Liver (tissue), 9 donors: Measurements from ENCODE around the gene EDAR. TPM values are rescaled to one million over a fixed set of nuclear protein-coding genes. Genes with fewer than 3 reads are reported as not detected.

Source experiments
- DNase-seq: peaks from one replicate; pipeline ENCODE4 v3.0.0-alpha.2; 2017; ENCODE audit warnings: low spot score
- H3K27ac ChIP-seq, 2 donors: one replicate each; pipeline ENCODE4 v1.7.0; 2013; ENCODE audit warnings: inconsistent platforms in 2 of 2, low read length in 2 of 2, control low read depth in 1 of 2, low read depth in 1 of 2, mild to moderate bottlenecking in 1 of 2
- H3K27me3 ChIP-seq, 4 donors: one replicate each; pipeline versions ENCODE4 v1.6.1 to v1.7.0; 2013; ENCODE audit warnings: low read length in 3 of 4, inconsistent platforms in 1 of 4, mild to moderate bottlenecking in 1 of 4, moderate library complexity in 1 of 4; ENCODE audit not compliant: control insufficient read depth in 4 of 4, insufficient read depth in 4 of 4
- H3K36me3 ChIP-seq, 4 donors: one replicate each; pipeline versions ENCODE4 v1.6.1 to v1.7.0; 2013; ENCODE audit warnings: low read length in 3 of 4, mild to moderate bottlenecking in 3 of 4, low read depth in 1 of 4, moderate library complexity in 1 of 4; ENCODE audit not compliant: control insufficient read depth in 4 of 4, insufficient read depth in 3 of 4
- H3K4me1 ChIP-seq, 4 donors: one replicate each; pipeline versions ENCODE4 v1.6.1 to v1.7.0; 2013; ENCODE audit warnings: low read length in 3 of 4, mild to moderate bottlenecking in 3 of 4, moderate library complexity in 1 of 4; ENCODE audit not compliant: control insufficient read depth in 4 of 4, insufficient read depth in 4 of 4
- H3K4me3 ChIP-seq, 3 donors: one replicate each; pipeline versions ENCODE4 v1.6.1 to v1.7.0; 2013; ENCODE audit warnings: low read length in 3 of 3, control low read depth in 1 of 3, low read depth in 1 of 3, mild to moderate bottlenecking in 1 of 3
- H3K9ac ChIP-seq, 2 donors: one replicate each; pipeline ENCODE4 v1.7.0; 2013; ENCODE audit warnings: low read length in 2 of 2, mild to moderate bottlenecking in 2 of 2, moderate library complexity in 2 of 2, control low read depth in 1 of 2, low read depth in 1 of 2
- H3K9me3 ChIP-seq, 4 donors: one replicate each; pipeline versions ENCODE4 v1.6.1 to v1.7.0; 2013; ENCODE audit warnings: low read length in 3 of 4; ENCODE audit not compliant: control insufficient read depth in 4 of 4
- FOXA1 ChIP-seq: IDR thresholded peaks from 2 replicates; pipeline ENCODE4 v1.6.1; 2016; ENCODE audit warnings: antibody characterized with exemption
- FOXA2 ChIP-seq: IDR thresholded peaks from 2 replicates; pipeline ENCODE4 v1.6.1; 2016; ENCODE audit warnings: antibody characterized with exemption
- NR2F2 ChIP-seq: IDR thresholded peaks from 2 replicates; pipeline ENCODE4 v1.6.1; 2016; ENCODE audit warnings: antibody characterized with exemption
- RXRA ChIP-seq, 2 donors: IDR thresholded peaks; 2 replicates each; pipeline ENCODE4 v1.6.1; 2017 to 2018; ENCODE audit warnings: antibody characterized with exemption in 2 of 2, mild to moderate bottlenecking in 1 of 2
- YY1 ChIP-seq: IDR thresholded peaks from 2 replicates; pipeline ENCODE4 v1.6.1; 2016; ENCODE audit warnings: antibody characterized with exemption, mild to moderate bottlenecking
- WGBS: extraction: QIAGEN DNeasy Blood & Tissue Kit; methylation state at CpG from one replicate; pipeline ENCODE4 v1.1.7; 2013; 5-methylcytosine and 5-hydroxymethylcytosine counted together
- polyA plus RNA-seq, 2 donors: library from polyadenylated mRNA; stranded (reverse) in 1 of 2; unstranded in 1 of 2; fragments of 200-250 nt in 1 of 2; fragments of >200 nt in 1 of 2; fragmentation: Nextera tagmentation in 1 of 2; extraction: Ambion mirVana in 1 of 2; gene quantifications; one replicate each; pipeline versions ENCODE4 v1.2.1 to v1.2.3, GENCODE V29; 2013 to 2015
- total RNA-seq, 2 donors: library from RNA; depleted of rRNA; stranded (reverse); fragments of >200 nt; gene quantifications; one replicate each; pipeline ENCODE4 v1.2.3, GENCODE V29; 2014
- TF ChIP-seq, protein P1 (sequence below): IDR thresholded peaks from 2 replicates; pipeline ENCODE4 v1.6.1; 2016; ENCODE audit warnings: antibody characterized with exemption, mild to moderate bottlenecking
- TF ChIP-seq, protein P2 (sequence below): fragments of 150-350 bp; IDR thresholded peaks from 2 replicates; pipeline ENCODE4 v1.5.1; 2017; ENCODE audit warnings: improper control_type of control experiment, low read depth, low read length; ENCODE audit not compliant: missing input control
- TF ChIP-seq, protein P3 (sequence below): IDR thresholded peaks from 2 replicates; pipeline ENCODE4 v1.6.1; 2016; ENCODE audit warnings: antibody characterized with exemption
- donor health status: healthy.
- donor health status: healthy.
- donor health status: healthy.
- donor health status: healthy.
- donor health status: healthy.

The EDAR gene
- total and polyA plus RNA-seq, 4 donors = 0.09 to 0.50 (median 0.10) TPM

DNA sequence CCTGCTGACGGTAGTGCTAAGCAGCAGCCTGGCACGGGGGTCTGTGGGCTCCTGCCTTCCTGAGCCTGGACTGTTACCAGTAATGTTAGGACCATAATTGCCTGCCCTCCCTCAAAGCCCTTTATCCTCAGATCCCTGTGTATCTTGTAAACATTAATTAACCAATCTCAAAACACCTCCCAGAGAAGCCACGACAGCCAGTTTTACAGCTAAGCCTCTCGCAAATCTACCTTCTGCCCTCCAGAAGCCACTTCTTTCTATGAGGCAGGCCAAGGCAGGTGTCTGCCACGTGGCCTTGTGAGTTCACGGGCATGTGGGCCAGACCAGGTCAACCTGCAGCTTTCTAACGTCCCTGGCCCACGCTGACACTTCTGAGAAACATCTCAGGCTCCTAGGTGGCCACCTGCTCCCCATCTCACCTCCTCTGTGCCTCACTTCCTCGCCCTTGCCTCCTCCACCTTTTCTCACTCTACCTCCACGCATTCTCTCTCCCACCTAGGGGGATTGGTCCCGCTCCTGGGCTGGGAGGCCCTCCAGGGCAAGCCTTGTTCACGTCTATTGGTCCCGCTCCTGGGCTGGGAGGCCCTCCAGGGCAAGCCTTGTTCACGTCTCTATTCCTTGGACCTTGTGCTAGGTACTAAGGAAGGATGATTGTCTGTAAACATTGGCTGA is 64.3 kb downstream of the EDAR start:
- no peak overlapping the region for H3K9ac ChIP-seq
- H3K27ac ChIP-seq = peak overlapping the region in 1 of 2 donors; percentile 15
- DNase-seq = no peak
- no peaks in the 10 kb centered on the region for H3K27me3 ChIP-seq
- no peak overlapping the region for H3K4me3 ChIP-seq
- 66% methylated on average over 14 of the region's 14 CpGs for WGBS
- H3K4me1 ChIP-seq = peaks cover 1 to 32% (median 19%) of the 10 kb centered on the region in 4 donors
- H3K9me3 ChIP-seq = no peaks in the 10 kb centered on the region
- TF ChIP-seq RXRA (IDR thresholded peaks at IDR 0.05) = peak; percentile 40 to 61
- no peak for TF ChIP-seq YY1
- no peaks in the 10 kb centered on the region for H3K36me3 ChIP-seq

DNA sequence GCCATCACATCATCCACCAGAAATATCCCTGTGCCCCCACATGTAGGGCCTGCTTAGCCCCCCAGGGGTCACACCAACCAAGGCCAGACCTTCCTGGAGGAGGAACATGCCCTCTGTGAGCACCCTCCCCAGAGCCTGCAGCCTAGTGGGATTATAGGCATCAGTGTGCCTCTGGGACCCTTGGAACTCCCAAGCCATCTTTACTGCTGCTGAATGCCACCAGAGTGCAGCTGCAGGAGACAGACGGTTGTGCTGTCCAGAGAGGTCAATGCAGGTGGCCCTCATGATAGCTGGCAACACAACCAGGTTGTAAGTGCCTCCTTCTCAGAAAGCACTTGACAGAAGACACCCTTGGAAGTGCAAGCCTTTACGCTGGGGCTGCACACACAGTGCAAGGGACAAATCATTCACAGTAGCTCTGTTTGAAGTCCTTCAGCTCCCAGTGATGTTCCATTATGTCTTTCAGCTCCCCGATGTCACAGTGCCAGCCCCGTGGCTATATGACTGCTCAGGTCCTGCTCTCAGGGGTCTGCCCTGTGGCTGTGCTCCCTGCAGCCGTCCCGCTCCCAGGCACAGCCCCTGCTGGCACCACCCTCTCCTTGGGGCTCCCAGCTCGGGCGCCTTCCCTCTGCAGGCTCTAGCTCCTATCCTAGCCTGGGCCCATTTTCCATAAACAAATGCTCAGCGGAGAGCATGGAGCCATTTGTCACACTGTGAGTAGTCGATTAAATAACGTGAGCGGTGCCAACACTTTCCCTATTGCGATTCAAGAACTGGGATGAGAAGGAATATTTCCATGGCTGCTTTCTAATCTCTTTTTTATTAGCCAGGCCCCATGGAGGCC is 65.1 kb downstream of the EDAR start:
- Histone ChIP-seq H3K9ac (no peak overlapping the region), H3K4me3 (no peak overlapping the region), H3K4me1 (peaks cover 1 to 32% (median 19%) of the 10 kb centered on the region in 4 donors), H3K9me3 (no peaks in the 10 kb centered on the region), H3K27ac (no peak overlapping the region), H3K36me3 (no peaks in the 10 kb centered on the region), H3K27me3 (no peaks in the 10 kb centered on the region)
- WGBS = 90% methylated on average over 13 of the region's 13 CpGs
- no peak for TF ChIP-seq FOXA2
- no peak for TF ChIP-seq FOXA1
- DNase-seq = no peak

DNA sequence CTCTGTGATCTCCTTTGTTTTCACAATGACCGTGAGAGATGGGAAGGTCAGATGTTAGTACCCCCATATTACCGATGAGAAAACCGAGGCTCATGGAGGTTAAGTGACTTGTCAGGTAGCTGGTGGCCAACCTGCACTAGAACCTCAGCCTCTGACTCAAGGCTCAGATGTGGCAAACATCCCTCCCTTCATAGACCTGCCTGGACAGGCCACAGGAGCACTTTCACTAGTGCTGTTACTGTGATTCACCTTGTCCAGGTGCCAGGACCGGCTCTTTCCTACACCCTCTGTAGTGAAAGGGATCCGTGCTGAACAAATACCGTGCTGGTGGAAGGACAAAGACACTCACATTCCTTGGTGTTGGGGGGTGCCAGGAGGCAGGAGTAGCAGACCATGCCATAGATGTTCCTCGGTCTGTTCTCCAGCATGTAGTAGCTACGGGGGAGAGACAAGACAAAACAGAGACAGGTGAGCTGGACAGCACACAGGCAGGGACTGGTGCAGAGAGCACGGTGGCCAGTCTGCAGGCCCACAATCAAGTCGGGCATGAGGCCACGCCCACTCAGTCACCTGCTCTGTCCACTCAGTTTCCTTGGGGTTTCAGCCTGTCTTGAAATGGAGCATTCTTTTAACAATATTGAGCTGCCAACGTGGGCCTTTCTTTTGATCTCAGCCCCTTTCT is 65.9 kb downstream of the EDAR start:
- no peak overlapping the region for H3K4me3 ChIP-seq
- TF ChIP-seq RXRA (IDR thresholded peaks at IDR 0.05) (no peak), FOXA1 (no peak), FOXA2 (no peak), NR2F2 (no peak)
- TF ChIP-seq, protein P1, sequence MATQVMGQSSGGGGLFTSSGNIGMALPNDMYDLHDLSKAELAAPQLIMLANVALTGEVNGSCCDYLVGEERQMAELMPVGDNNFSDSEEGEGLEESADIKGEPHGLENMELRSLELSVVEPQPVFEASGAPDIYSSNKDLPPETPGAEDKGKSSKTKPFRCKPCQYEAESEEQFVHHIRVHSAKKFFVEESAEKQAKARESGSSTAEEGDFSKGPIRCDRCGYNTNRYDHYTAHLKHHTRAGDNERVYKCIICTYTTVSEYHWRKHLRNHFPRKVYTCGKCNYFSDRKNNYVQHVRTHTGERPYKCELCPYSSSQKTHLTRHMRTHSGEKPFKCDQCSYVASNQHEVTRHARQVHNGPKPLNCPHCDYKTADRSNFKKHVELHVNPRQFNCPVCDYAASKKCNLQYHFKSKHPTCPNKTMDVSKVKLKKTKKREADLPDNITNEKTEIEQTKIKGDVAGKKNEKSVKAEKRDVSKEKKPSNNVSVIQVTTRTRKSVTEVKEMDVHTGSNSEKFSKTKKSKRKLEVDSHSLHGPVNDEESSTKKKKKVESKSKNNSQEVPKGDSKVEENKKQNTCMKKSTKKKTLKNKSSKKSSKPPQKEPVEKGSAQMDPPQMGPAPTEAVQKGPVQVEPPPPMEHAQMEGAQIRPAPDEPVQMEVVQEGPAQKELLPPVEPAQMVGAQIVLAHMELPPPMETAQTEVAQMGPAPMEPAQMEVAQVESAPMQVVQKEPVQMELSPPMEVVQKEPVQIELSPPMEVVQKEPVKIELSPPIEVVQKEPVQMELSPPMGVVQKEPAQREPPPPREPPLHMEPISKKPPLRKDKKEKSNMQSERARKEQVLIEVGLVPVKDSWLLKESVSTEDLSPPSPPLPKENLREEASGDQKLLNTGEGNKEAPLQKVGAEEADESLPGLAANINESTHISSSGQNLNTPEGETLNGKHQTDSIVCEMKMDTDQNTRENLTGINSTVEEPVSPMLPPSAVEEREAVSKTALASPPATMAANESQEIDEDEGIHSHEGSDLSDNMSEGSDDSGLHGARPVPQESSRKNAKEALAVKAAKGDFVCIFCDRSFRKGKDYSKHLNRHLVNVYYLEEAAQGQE = no peak
- TF ChIP-seq, protein P2, sequence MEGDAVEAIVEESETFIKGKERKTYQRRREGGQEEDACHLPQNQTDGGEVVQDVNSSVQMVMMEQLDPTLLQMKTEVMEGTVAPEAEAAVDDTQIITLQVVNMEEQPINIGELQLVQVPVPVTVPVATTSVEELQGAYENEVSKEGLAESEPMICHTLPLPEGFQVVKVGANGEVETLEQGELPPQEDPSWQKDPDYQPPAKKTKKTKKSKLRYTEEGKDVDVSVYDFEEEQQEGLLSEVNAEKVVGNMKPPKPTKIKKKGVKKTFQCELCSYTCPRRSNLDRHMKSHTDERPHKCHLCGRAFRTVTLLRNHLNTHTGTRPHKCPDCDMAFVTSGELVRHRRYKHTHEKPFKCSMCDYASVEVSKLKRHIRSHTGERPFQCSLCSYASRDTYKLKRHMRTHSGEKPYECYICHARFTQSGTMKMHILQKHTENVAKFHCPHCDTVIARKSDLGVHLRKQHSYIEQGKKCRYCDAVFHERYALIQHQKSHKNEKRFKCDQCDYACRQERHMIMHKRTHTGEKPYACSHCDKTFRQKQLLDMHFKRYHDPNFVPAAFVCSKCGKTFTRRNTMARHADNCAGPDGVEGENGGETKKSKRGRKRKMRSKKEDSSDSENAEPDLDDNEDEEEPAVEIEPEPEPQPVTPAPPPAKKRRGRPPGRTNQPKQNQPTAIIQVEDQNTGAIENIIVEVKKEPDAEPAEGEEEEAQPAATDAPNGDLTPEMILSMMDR = no peak
- TF ChIP-seq, protein P3, sequence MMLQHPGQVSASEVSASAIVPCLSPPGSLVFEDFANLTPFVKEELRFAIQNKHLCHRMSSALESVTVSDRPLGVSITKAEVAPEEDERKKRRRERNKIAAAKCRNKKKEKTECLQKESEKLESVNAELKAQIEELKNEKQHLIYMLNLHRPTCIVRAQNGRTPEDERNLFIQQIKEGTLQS = no peak
- DNase-seq = no peak

More for the DNA sequence above, 65.9 kb downstream of the EDAR start:
- Histone ChIP-seq H3K27ac (no peak overlapping the region), H3K27me3 (no peaks in the 10 kb centered on the region), H3K36me3 (no peaks in the 10 kb centered on the region), H3K9ac (no peak overlapping the region), H3K9me3 (no peaks in the 10 kb centered on the region), H3K4me1 (peaks cover 1 to 32% (median 19%) of the 10 kb centered on the region in 4 donors)
- 85% methylated on average over 12 of the region's 12 CpGs for WGBS
